ENCODE results near the gene SMIM10.
"Not testable (repeated sequence)": the region's sequence is repeated elsewhere in the genome, so short reads cannot be mapped to it uniquely, and the experiment has no call there.

DNA sequence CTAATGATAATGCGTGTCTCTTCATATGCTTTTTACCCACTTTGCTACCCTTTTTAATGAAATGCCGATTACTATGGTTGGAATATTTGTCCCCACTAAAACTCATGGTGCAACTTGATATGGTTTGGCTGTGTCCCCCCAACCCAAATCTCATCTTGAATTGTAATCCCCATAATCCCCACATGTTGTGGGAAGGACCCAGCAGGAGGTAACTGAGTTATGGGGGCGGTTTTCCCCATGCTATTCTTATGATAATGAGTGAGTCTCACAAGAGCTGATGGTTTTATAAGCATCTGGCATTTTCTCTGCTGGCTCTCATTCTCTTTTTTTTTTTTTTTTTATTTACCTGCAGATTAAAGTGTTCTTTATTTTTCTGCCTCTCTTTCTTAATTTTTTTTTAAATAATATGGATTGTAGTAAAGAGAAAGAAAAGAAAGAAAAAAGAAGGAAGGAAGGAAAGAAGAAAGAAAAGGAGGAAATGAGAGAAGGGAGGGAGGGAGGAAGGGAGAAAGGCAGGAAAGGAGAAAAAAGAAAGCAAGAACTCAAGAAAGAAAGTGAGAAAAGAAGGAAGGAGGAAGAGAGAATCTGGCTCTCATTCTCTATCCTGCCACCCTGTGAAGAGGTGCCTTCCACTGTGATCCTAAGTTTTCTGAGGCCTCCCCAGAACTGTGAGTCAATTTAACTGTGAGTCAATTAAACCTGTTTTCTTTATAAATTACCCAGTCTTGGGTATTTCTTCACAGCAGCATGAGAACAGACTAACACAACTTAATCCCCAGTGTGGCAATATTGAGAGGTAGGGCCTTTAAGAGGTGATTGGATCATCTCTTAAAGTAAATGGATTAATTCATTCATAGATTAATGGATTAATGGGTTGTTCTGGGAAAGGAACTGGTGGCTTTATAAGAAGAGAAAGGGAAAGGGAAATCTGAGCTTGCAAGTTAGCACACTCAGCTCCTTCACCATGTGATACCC, 50.6 kb downstream of the SMIM10 start:
- TF ChIP-seq, protein P1, sequence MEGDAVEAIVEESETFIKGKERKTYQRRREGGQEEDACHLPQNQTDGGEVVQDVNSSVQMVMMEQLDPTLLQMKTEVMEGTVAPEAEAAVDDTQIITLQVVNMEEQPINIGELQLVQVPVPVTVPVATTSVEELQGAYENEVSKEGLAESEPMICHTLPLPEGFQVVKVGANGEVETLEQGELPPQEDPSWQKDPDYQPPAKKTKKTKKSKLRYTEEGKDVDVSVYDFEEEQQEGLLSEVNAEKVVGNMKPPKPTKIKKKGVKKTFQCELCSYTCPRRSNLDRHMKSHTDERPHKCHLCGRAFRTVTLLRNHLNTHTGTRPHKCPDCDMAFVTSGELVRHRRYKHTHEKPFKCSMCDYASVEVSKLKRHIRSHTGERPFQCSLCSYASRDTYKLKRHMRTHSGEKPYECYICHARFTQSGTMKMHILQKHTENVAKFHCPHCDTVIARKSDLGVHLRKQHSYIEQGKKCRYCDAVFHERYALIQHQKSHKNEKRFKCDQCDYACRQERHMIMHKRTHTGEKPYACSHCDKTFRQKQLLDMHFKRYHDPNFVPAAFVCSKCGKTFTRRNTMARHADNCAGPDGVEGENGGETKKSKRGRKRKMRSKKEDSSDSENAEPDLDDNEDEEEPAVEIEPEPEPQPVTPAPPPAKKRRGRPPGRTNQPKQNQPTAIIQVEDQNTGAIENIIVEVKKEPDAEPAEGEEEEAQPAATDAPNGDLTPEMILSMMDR (IDR thresholded peaks at IDR 0.05), result not testable (repeated sequence)
- not testable (repeated sequence) for TF ChIP-seq ZFX (IDR thresholded peaks at IDR 0.05; ENCODE audit: borderline replicate concordance)
